HG02981 (cell line): ENCODE data around the gene PDIA5.

Experiments used
- ATAC-seq: cut with Tn5 transposase; IDR thresholded peaks from one replicate; pipeline ENCODE4 v1.9.1; 2021; ENCODE audit warnings: mild to moderate bottlenecking, moderate library complexity; ENCODE audit not compliant: unreplicated experiment

The PDIA5 gene

DNA sequence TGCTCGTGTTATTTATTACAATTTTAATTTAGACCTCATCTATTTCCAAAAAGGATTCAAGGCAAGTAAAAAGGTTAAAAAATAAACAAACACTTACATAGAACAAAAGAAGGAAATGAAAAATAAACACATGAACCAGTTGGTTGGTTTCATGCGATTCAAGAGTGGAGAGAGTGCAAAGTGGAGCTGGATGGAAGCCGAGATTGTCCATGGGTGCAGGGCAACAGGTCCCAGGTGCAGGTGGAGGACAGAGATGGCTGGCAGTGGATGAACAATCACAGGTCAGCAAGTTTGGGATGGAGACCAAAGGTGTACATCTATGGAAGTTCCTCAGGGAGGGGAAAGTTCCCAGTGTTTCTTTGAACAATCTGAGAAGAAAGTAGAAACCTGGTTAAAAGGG, 27.6 kb upstream of the PDIA5 start:
- no peak for ATAC-seq

- ATAC-seq, result no peak
Measured at GRCh38 chr3:123042413-123042812, 24.4 kb upstream of the PDIA5 start.

DNA sequence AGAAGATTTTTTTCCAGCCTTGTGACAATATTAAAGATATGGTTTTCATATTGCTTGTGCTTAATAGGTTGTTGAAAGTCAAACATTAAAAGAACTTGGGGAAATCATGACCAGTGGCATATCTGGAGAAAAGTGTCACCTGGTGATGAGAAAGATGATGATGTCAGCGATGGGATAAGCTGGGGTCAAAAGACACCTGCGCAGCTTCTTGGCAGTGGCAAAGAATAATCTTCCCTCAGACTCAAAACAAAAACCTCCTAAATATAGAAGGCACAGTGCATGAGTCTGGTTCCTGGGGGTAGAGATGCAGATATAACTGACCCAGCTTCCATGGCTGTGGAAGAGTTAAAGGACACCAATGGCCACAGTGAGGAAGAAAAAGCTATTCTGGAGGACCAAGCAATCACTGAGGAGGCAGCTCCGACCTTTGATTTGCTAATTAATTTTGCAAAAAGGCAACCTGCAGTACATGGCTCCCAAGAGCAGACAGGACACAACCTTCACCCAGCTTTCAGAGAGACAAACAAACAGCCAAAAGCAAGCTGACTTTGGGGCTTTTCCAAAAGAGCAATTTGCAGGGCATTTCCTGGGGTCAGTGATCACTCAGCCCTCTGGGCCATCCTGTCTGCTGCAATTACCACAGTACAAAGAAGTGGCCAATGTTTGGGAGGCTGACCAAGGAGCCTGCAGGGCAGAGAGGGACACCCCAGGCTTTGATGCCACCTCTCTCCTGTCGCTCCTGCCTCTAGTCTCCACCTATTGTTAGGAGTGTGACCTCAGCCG, 21.7 kb upstream of the PDIA5 start:
- ATAC-seq, result no peak

DNA sequence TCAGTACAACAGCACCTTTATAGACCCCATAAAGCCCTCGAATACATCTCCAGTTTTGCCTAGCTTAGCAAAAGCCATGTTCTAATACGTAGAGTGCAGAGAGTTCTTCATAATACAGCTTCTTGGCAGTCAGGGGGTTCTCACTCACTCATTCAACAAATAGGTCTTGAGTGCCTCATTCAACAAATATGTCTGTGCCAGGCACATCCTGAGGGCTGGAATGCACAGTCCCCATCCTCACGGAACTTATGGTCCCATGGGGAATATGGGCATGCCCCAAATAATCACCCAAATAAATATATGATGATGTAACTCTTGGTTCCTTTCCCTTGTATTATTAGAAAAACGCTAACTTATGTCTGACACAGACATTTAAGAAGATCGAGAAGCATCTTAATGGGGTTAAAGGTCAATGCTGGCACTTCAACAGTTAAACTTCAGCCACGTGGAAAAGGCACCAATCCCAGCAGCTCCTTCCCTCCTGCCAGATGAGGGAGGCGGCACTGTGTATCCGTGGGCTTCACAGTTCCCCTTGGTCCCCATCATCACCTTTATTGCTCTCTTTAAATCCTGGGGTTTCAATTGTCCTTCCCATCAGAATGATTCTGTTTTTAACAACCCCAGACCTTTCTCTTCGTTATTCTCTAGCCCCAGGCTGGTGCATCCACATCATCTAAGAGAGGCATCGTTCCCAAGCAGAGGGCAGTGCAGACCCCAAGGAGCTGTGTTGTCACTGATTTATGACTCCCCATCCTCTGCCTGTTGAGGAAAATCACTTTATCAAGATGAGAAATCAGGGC, 20.4 kb upstream of the PDIA5 start:
- no peak for ATAC-seq

DNA sequence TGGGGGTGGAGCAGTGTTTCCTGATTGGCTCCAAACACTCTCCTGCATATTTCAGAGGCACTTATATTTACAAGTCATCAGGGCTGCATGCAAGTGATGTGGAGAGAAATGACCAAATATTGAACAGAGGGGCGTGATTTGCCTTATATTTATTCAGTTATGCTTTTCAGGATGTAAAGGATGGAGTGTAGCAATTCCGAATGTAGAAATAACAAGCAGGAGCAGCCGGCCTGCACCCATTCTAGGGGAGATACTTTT, 19.8 kb upstream of the PDIA5 start:
- no peak for ATAC-seq

DNA sequence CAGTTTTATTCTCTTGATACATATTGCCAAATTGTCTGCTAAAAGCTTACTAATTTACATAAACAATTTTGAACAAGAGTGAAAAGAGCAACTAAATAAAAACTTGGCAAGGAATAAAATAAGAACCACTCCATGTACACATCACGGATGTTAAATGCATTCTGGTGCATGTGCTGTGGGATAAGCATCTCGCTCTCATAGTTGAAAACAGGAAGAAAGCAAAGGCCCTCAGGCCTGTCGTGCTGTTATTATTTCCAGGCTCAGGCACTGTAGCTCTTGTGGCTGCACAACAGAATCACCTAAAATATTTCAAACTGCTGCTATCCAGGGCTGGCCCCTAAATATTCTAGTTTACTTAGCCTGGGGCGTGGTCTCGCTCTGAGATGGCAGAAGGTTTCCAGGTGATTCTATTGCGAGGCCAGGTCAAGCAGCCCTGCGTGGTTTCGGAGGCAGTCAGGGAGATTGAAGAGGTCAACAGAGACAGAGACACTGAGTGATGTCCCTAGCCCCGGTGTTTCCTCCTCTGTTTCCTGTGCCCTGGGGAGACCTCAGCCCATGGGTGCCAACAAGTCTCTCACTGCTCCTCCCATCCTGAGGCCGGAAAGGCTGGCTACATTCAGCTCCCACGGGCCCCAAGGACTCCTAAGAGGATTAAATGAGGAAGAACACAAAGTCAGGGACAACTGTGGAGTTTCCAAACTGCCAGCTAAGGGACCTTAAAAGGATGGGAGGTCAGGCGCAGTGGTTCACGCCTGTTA, 18.2 kb upstream of the PDIA5 start:
- no peak for ATAC-seq

- no peak for ATAC-seq
Measured at GRCh38 chr3:123050666-123051065, 16.2 kb upstream of the PDIA5 start.

DNA sequence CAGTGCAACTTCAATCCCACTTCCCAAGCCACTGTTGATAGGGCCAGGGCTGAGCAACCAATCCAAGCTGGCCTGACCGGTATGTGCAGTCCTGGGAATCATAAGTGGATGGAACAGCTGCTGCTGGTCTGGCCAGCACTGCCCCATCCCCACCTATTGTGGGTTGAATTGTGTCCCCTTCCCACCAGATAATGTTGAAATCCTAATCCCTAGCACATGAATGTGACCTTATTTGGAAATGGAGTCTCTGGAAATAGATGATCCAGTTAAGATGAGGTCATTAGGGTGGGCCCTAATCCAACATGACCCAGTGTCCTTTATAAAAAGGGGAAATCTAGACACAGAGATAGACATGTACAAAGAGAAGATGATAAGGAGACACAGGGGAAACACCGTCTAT, 13.7 kb upstream of the PDIA5 start:
- no peak for ATAC-seq

DNA sequence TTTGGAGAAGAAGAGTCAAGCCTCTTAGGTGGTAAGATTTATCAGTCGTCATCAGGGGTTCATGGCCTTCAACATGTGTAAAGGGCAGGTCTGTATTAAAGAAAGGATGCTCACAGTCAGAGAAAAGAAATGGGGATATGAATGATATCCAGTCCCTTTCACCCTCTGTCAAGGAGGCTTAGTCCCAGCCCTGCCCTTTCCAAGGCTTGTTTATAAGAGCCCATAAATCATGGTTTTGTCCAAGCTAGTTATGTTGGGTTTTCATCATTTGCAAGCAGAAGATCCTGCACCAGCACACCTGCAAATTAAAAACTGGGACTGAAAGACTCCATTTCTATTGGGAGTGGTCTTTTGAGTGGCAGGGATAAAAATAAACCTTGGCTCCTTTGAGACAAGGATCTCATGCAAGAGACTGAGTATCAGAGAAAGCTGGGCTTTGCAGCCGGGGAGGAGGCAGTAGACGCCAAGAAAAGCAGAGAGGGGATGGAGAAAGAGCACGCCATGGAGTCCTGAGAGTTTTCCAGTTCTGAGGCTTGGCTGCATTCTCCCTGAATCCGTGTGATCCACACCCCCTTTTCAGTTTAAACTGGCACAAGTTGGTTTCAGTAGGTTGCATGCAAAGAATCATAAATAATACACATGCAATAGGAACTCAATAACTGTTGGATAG, 12.6 kb upstream of the PDIA5 start:
- no peak for ATAC-seq

DNA sequence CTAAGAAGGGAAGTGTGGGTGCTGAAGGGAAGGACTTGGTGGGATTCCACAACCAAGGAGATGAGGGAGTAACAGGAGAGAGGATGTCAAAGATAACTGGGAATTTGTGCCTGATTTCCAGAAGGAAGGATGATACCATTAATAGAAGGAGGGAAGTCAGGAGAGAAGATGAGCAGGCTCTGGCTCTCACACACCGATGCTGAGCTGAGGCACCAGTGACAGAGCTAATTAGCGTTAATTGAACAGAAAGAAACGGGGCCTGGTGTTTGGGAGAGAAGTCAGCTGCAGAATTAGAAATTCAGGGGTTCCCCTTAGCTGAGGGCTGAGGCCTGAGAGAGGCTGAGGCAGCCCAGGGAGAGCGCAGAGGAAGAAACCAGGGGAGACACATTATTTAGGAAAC, 11.9 kb upstream of the PDIA5 start:
- ATAC-seq, result no peak

- no peak for ATAC-seq
Measured at GRCh38 chr3:123055352-123055751, 11.5 kb upstream of the PDIA5 start.

DNA sequence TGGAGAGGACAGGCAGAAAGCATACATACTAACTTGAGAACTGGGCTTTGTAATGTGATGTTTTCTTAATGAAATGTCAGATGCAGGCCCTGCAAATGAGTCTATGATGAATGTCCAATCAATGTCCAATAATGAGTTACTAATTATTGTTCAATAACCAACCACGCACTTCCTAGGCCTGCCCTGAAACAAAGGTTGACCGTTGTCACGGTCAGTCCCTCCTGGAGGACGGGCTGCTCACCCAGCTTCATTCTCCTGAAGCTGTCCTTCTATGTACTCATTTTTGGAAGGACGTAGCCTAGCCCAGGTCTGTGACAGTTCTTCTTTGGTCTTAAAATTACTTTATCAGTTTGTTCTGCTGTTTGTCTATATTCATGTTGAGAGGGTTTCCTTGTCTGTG, 8.3 kb upstream of the PDIA5 start:
- no peak for ATAC-seq

GRCh38 chr3:123060054-123060453, 6.8 kb upstream of the PDIA5 start:
- no peak for ATAC-seq

DNA sequence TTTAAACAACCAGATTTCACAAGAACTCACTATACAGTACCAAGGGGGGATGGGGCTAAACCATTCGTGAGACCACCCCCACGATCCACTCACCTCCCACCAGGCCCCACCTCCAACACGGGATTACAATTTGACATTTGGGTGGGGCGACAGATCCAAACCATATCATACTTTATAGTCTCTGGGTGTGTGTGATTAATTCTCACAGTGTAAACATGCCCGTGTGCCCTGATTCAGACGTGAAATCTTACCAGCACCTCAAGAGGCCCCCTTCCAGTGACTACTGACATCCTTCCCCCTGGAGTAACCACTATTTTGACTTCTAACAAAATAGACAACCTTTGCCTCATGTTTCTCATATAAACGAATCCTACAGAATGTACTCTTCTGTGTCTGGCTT, 5.0 kb upstream of the PDIA5 start:
- no peak for ATAC-seq

DNA sequence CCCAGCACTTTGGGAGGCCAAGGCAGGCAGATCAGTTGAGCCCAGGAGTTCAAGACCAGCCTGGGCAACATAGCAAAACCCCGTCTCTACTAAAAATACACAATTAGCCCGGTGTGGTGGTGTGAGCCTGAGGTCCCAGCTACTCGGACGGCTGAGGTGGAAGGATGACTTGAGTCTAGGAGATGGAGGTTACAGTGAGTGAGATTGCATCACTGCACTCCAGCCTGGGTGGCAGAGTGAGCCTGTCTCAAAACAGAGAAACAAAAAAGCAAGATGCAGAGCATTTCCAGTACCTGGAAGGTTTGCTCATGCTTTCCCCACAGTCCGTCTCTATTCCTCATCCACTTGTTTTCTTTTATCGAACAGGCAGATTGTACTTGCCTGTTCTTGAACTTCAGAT, 3.8 kb upstream of the PDIA5 start:
- ATAC-seq, result no peak

GRCh38 chr3:123064506-123064905, 2.3 kb upstream of the PDIA5 start:
- no peak for ATAC-seq

DNA sequence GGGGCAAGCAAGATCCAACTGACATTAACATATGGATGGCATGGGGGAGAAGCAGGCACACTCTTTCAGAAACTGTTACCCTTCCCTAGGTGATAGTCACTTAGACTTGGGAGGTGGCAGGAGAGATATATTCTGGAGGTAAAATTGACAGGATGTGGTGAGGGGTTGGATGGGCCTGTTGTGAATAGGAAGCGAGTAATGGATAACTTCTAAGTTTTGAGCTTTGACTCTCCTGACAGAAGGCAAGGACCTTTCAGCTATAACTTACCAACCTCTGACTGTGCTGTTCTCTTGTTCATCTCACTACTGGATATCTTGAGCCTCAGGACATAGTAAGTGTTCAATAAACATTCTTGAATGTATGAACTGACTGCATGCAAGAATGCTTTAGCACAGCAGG, 1.9 kb upstream of the PDIA5 start:
- ATAC-seq, result no peak

- no peak for ATAC-seq
Measured at GRCh38 chr3:123066599-123066895, 278 bp upstream of the PDIA5 start.

- peak; percentile 30 for ATAC-seq
Measured at GRCh38 chr3:123067689-123068600, 1.1 kb downstream of the PDIA5 start.

DNA sequence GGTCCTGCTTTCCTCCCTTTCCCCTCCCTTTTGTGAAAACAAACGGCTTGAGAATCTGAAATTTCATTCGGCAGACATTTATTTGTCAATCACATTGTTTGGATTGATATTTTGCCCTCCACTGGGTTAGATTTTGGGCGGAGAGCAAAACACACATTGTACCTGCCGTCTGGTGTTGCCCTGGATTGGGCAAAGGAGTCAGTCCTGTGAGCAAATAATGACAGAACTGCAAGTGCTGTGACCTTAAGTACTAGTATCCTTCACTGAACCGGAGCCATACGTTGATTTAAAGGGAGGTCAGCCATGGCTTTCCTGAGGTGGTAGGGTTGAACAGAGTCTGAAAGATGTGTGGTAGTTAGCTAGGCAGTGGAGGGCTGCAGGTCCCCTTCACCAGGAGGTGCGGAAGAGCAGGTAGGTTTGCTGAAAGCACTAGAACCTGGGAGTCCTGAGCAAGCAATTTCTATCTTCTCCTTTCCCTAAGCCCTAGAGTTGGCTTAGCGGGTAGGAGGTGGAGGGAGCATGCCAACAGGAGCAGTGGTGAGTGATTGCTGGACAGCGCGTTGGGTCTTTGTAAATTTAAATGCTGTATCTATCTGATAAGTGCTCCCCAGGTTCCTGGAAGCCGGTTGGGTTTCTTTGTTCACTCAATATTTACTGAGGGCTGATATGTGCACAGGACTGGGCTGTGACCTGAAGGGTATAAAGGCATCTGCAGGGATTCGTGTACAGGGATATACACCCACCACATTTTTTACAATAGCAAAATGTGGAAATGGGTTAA, 2.0 kb downstream of the PDIA5 start:
- ATAC-seq, result no peak
